HCT116 (cell line): ENCODE results near the gene CERS3. TPM values are rescaled to one million over a fixed set of nuclear protein-coding genes. Genes with fewer than 3 reads are reported as not detected.

Experiments used
- ATAC-seq: fragments of 200-7000 bp; cut with Tn5 transposase; 2 replicates; pipeline ENCODE4 v1.9.1; 2020; ENCODE audit warnings: mild to moderate bottlenecking, moderate library complexity
- BruUV-seq: library from RNA; stranded (reverse); fragments of 400-500 nt; replicated peaks from 2 replicates; lab custom pipeline; 2021; lab: Mats Ljungman, UMichigan
- CTCF ChIA-PET: fragments of 300-600 bp; sonication (Branson Sonifier 250); formaldehyde crosslinking; loops from one replicate; lab custom pipeline; 2021; ENCODE audit warnings: antibody characterized with exemption; lab: Charles Lee
- POLR2A ChIA-PET: fragments of 300-600, 350-600 bp; sonication (Branson Sonifier 250); formaldehyde crosslinking; loops from one replicate; lab custom pipeline; 2021; ENCODE audit warnings: antibody characterized with exemption; lab: Charles Lee
- RAD21 ChIA-PET, 2 experiments: fragments of 300-600 bp; sonication (Branson Sonifier 250); formaldehyde crosslinking; loops; one replicate each; lab custom pipeline; 2023; ENCODE audit warnings: low total read pairs in 2 of 2; ENCODE audit not compliant: uncharacterized antibody in 2 of 2, unreplicated experiment in 2 of 2, low non-redundant PET in 1 of 2; lab: Charles Lee
- DNase-seq: peaks from one replicate; pipeline ENCODE4 v3.0.0-alpha.2; 2010; ENCODE audit warnings: low read depth, low spot score
- H2AFZ ChIP-seq: fragments of 200-600 bp; shearing (Covaris generic), sonication (generic); 2 replicates; pipeline ENCODE4 v1.6.1; 2017; ENCODE audit warnings: low read depth, mixed run types, mixed read lengths, antibody characterized with exemption, low read length; ENCODE audit not compliant: poor library complexity, severe bottlenecking
- H3K27ac ChIP-seq: 2 replicates; pipeline ENCODE4 v1.5.1; 2012; ENCODE audit warnings: low read depth, low read length
- H3K27me3 ChIP-seq: fragments of 200-600 bp; sonication (generic); 2 replicates; pipeline ENCODE4 v1.6.1; 2016; ENCODE audit warnings: mixed run types, low read length, mixed read lengths; ENCODE audit not compliant: insufficient read depth
- H3K36me3 ChIP-seq, 2 experiments: fragments of 200-500 bp in 1 of 2; fragments of 200-600 bp in 1 of 2; sonication (Bioruptor generic) in 1 of 2; sonication (generic) in 1 of 2; 2 replicates each; pipeline versions ENCODE4 v1.5.1 to v1.6.1; 2014 to 2016; ENCODE audit warnings: low read length in 2 of 2, inconsistent platforms in 1 of 2, mixed read lengths in 1 of 2, mixed run types in 1 of 2; ENCODE audit not compliant: insufficient read depth in 2 of 2, control insufficient read depth in 1 of 2
- H3K4me1 ChIP-seq, 2 experiments: fragments of 200-600 bp in 1 of 2; sonication (generic) in 1 of 2; 2 replicates each; pipeline versions ENCODE4 v1.5.1 to v1.6.1; 2012 to 2017; ENCODE audit warnings: low read length in 2 of 2, inconsistent platforms in 1 of 2, mild to moderate bottlenecking in 1 of 2, mixed read lengths in 1 of 2, mixed run types in 1 of 2, moderate library complexity in 1 of 2; ENCODE audit not compliant: insufficient read depth in 2 of 2, control insufficient read depth in 1 of 2
- H3K4me2 ChIP-seq: fragments of 200-600 bp; sonication (generic); 2 replicates; pipeline ENCODE4 v1.6.1; 2017; ENCODE audit warnings: mixed run types, low read length, mixed read lengths
- H3K4me3 ChIP-seq, 2 experiments: fragments of 200-600 bp in 1 of 2; sonication (generic) in 1 of 2; replicated peaks in 1 of 2; 2 replicates each; pipeline ENCODE4 v1.5.1; 2011 to 2016; ENCODE audit warnings: low read length in 2 of 2, control low read depth in 1 of 2, low read depth in 1 of 2, mild to moderate bottlenecking in 1 of 2, mixed read lengths in 1 of 2, mixed run types in 1 of 2
- H3K79me2 ChIP-seq: fragments of 200-600 bp; sonication (generic); 2 replicates; pipeline ENCODE4 v1.6.1; 2017; ENCODE audit warnings: mild to moderate bottlenecking, mixed run types, low read length, moderate library complexity, mixed read lengths; ENCODE audit not compliant: insufficient read depth
- H3K9ac ChIP-seq: fragments of 200-600 bp; sonication (generic); 2 replicates; pipeline ENCODE4 v1.6.1; 2016; ENCODE audit warnings: low read length, mixed read lengths
- H3K9me2 ChIP-seq: fragments of 200-600 bp; sonication (generic), shearing (Covaris generic); 2 replicates; pipeline ENCODE4 v1.6.1; 2017; ENCODE audit warnings: mixed run types, mild to moderate bottlenecking, moderate library complexity; ENCODE audit not compliant: insufficient read depth
- H3K9me3 ChIP-seq, 2 experiments: fragments of 200-500 bp in 1 of 2; fragments of 200-600 bp in 1 of 2; sonication (Bioruptor generic) in 1 of 2; sonication (generic) in 1 of 2; 2 replicates each; pipeline ENCODE4 v1.6.1; 2014 to 2017; ENCODE audit warnings: low read length in 2 of 2, mixed read lengths in 2 of 2, inconsistent platforms in 1 of 2, low read depth in 1 of 2, mild to moderate bottlenecking in 1 of 2, mixed run types in 1 of 2, moderate library complexity in 1 of 2; ENCODE audit not compliant: control insufficient read depth in 1 of 2, insufficient read depth in 1 of 2
- H4K20me1 ChIP-seq: fragments of 200-600 bp; sonication (generic), shearing (Covaris generic); 2 replicates; pipeline ENCODE4 v1.6.1; 2017; ENCODE audit warnings: mixed run types, mild to moderate bottlenecking, moderate library complexity; ENCODE audit not compliant: insufficient read depth
- CBX3 ChIP-seq: IDR thresholded peaks from 2 replicates; pipeline ENCODE4 v1.6.1; 2012; ENCODE audit warnings: low read depth
- CEBPB ChIP-seq: IDR thresholded peaks from 2 replicates; pipeline ENCODE4 v1.6.1; 2012; ENCODE audit warnings: low read depth
- CTCF ChIP-seq, 3 experiments: fragments of 200-600 bp in 1 of 3; sonication (generic) in 1 of 3; IDR thresholded peaks in 2 of 3; conservative IDR thresholded peaks in 1 of 3; 2 replicates each; pipeline ENCODE4 v1.5.1; 2012 to 2017; ENCODE audit warnings: low read depth in 2 of 3, low read length in 2 of 3, antibody characterized with exemption in 1 of 3, borderline replicate concordance in 1 of 3, control low read depth in 1 of 3, mild to moderate bottlenecking in 1 of 3, mixed read lengths in 1 of 3, mixed run types in 1 of 3, moderate library complexity in 1 of 3; ENCODE audit not compliant: insufficient read depth in 1 of 3
- ELF1 ChIP-seq: IDR thresholded peaks from 2 replicates; pipeline ENCODE4 v1.6.1; 2012; ENCODE audit warnings: low read depth, borderline replicate concordance
- POLR2AphosphoS5 ChIP-seq: IDR thresholded peaks from 2 replicates; pipeline ENCODE4 v1.6.1; 2011; ENCODE audit warnings: mild to moderate bottlenecking, low read depth, low read length, moderate library complexity
- ZBTB33 ChIP-seq: IDR thresholded peaks from 2 replicates; pipeline ENCODE4 v1.6.1; 2011; ENCODE audit warnings: mild to moderate bottlenecking, low read length, moderate library complexity; ENCODE audit not compliant: insufficient replicate concordance; ENCODE audit errors: extremely low read depth
- ZFX ChIP-seq: fragments of 450-650 bp; IDR thresholded peaks from 2 replicates; pipeline ENCODE4 v1.6.1; 2017
- intact Hi-C: fragments of 100-400 bp; cut with micrococcal nuclease; formaldehyde crosslinking; loops from 2 replicates; pipeline ENCODE4 v1.10.0; 2022
- total RNA-seq: library from RNA; stranded (reverse); gene quantifications from one replicate; pipeline ENCODE4 v1.2.1, GENCODE V29; 2021; ENCODE audit not compliant: unreplicated experiment

CERS3 gene
- total RNA-seq, 1 experiment from 2014 or later: not detected

DNA sequence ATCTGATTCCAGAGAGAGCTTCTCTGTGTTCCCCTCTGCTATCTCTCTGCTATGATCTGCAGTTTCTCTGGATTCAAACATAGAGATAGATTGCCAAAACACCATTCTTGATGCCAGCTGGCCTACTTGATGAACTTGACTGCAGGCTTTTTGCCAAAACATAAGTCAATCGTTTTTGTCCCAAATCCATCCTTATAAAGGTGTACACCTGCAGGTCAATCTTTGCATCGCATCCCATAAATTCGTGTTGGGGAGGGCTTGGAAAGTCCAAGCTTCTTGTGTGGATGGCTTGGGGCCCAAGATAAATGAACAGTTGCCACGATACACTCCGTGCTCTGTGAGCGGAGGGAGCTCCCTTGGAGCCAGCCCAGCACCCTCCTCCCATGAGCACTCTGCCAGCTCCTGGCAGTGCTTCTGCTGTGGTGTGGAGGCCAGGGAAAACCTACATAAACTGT is 2.7 kb downstream of the CERS3 start:
- intact Hi-C loops: no loop called here
- H2AFZ ChIP-seq: no peak overlapping the region
- H3K9me3 ChIP-seq: no peaks in the 10 kb centered on the region
- H3K79me2 ChIP-seq: no peaks in the 10 kb centered on the region
- DNase-seq (no peak), ATAC-seq (no peak)
- ChIA-PET CTCF (no interaction called here), POLR2A (no interaction called here), RAD21 (no interaction called here)
- no peaks in the 10 kb centered on the region for H4K20me1 ChIP-seq
- no peaks in the 10 kb centered on the region for H3K36me3 ChIP-seq
- BruUV-seq: no TSS peak
- H3K9ac ChIP-seq: no peak overlapping the region
- no peaks in the 10 kb centered on the region for H3K9me2 ChIP-seq
- no peaks in the 10 kb centered on the region for H3K4me1 ChIP-seq
- peaks cover 15% of the 10 kb centered on the region; the same call in 1 of the 2 replicates for H3K27me3 ChIP-seq
- H3K4me2 ChIP-seq: no peak overlapping the region
- H3K4me3 ChIP-seq: no peak overlapping the region
- 0 out of 6 replicates have a peak, but pooled peaks of 1 of the 3 experiments have one; percentile 6 for TF ChIP-seq CTCF (IDR thresholded peaks at IDR 0.05 in 2 of 3, conservative IDR thresholded peaks at IDR 0.05 in 1 of 3; ENCODE audit: borderline replicate concordance in 1 of 3, insufficient read depth in 1 of 3, low read depth in 2 of 3, low read length in 2 of 3)
- no peak for TF ChIP-seq ZBTB33
- TF ChIP-seq, all 23 proteins: peak for 1
- no peak overlapping the region for H3K27ac ChIP-seq

DNA sequence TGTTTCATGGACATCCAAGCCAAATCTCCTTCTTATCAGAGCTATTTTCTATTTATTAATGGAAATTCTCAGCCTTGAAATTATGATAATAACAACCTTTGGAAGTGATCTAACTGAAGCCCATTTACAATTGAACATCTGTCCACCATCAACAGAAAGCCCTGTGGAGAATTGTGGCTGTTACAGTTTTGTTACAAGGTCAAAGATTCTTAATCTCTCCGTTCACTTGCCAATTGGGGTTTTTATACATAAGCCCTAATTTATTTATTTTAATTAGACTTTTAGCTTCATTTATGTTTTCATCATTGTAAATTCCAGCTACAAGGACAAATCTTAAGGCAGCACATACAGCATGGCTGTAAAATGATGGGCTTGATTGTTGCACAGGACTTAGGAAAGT is 3.3 kb downstream of the CERS3 start:
- ChIA-PET RAD21 (no interaction called here), CTCF (no interaction called here), POLR2A (no interaction called here)
- H3K4me1 ChIP-seq: no peaks in the 10 kb centered on the region
- H4K20me1 ChIP-seq: no peaks in the 10 kb centered on the region
- DNase-seq: no peak
- no peak overlapping the region for H3K9ac ChIP-seq
- no peaks in the 10 kb centered on the region for H3K79me2 ChIP-seq
- H3K9me3 ChIP-seq: no peaks in the 10 kb centered on the region
- no TSS peak for BruUV-seq
- no peak overlapping the region for H3K27ac ChIP-seq
- no peaks in the 10 kb centered on the region for H3K36me3 ChIP-seq
- peaks cover 13% of the 10 kb centered on the region for H3K27me3 ChIP-seq
- H3K9me2 ChIP-seq: no peaks in the 10 kb centered on the region
- no peak for ATAC-seq
- H3K4me3 ChIP-seq: no peak overlapping the region
- TF ChIP-seq POLR2AphosphoS5 (no peak), CEBPB (no peak), ELF1 (no peak), ZFX (no peak), CBX3 (no peak)
- intact Hi-C loops: no loop called here
- no peak overlapping the region for H2AFZ ChIP-seq
- no peak overlapping the region for H3K4me2 ChIP-seq
